VCaP (cell line): Measurements from ENCODE around the gene MINDY4.

Experiments
- H3K27ac ChIP-seq: fragments of 450-650 bp; 2 replicates; pipeline ENCODE4 v1.5.1; 2017
- CTCF ChIP-seq: fragments of 450-650 bp; conservative IDR thresholded peaks from 2 replicates; pipeline ENCODE4 v1.5.1; 2017; ENCODE audit warnings: mild to moderate bottlenecking, moderate library complexity

MINDY4 gene

GRCh38 chr7:30744075-30744417 is 27.2 kb upstream of the MINDY4 start:
- no peak for TF ChIP-seq CTCF
- H3K27ac ChIP-seq = no peak overlapping the region

DNA sequence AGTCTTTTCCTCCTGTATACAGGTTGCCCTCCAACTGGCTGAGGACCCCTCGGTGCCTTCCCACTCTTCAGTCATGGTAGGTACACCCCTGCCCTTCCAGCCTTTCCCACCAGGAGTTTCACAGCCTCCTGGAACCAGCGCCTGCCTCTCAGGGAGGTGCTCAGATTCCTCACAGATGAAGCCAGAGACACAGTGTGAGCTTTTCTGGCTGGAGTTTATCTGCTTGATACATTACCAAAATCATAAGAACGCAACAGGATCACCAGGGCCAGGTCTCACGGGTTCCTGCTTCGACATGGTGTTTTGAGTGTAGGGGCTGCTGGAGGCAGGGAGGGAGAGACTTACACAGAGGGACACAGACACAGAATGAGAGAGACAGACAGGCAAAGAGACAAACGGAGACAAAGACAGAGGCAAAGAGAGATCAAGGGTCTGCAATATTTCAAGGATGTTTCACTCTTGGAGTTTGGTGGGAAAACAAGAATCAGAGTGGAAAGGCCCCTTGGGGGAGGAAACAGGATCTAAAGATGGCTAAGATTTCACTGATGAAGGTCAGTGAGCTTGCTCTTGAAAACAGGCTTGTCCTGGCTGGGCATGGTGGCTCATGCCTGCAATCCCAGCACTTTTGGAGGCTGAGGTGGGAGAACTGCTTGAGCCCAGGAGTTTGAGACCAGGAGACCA is 25.8 kb upstream of the MINDY4 start:
- no peak overlapping the region for H3K27ac ChIP-seq
- no peak for TF ChIP-seq CTCF

DNA sequence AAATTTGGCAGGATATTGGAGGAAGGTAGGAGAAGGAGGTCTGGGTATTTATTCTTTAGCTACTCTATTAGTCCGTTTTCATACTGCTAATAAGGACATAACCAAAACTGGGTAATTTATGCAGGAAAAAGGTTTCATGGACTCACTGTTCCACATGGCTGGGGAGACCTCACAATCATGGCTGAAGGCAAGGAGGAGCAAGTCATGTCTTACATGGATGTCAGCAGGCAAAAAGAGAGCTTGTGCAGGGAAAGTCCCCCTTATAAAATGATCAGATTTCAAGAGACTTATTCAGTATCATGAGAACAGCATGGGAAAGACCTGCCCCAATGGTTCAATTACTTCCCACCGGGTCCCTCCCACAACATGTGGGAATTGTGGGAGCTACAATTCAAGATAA is 21.2 kb upstream of the MINDY4 start:
- TF ChIP-seq CTCF = no peak
- H3K27ac ChIP-seq = no peak overlapping the region

DNA sequence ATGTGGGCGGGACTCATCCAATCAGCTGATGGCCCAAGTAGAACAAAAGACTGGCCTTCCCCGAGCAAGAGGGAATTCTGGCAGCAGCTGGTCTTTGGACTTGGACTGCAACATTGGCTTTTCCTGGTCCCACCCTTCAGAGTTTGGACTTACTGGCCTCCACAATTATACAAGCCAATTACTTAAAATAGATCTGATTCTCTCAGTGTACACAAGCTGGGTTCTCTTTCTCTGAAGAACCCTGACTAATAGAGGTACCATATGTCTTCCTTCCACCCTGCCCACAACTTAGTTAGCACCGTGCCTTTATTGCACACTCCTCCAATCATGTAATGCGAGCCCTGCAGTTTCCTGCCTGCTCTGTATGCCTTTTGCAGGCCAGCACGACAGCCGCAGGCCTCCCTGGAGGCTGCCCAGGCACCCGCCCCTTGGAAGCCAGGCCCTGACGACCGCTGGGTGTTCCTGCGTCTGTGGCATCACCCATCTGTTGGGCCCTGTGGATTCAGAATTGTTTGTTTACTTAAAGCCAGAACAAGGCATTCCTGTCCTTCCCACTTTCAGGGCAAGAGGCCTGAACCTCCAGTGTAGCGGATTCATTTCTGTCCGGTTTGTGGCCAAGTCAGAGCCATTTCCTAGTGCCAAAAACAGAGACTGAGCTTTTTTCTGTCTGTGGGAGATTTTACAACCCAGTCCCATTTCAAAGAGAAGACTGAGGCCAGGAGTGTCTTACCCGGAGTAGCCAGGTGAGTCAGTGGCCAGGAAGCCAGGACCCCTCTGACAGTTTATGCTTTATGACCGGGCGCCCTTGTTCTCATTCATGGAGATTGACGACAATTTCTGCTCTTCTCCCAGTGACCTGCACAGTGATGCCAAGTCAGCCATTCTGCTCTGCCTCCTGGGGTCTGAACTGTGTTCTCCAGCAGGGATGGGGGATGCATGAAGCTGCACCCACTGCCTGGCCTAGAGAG is 20.2 kb upstream of the MINDY4 start:
- H3K27ac ChIP-seq = no peak overlapping the region
- TF ChIP-seq CTCF = no peak

GRCh38 chr7:30751696-30752273 is 19.4 kb upstream of the MINDY4 start, which contains the start of gene INMT:
Gene INMT, plus strand, starts transcription at chr7:30752135. Its CDS starts 16 bp downstream, at chr7:30752151.
- no peak for TF ChIP-seq CTCF
- no peak within 1 kb of the TSS for H3K27ac ChIP-seq

GRCh38 chr7:30752484-30752883 is 18.7 kb upstream of the MINDY4 start:
- no peak for TF ChIP-seq CTCF
- no peak overlapping the region for H3K27ac ChIP-seq

GRCh38 chr7:30752979-30753378 is 18.2 kb upstream of the MINDY4 start:
- no peak for TF ChIP-seq CTCF

More at GRCh38 chr7:30752979-30753378, 18.2 kb upstream of the MINDY4 start:
- H3K27ac ChIP-seq = no peak overlapping the region
